Activated naive CD4-positive, alpha-beta T cell (primary cell): Measurements from ENCODE around the gene HOXB1.
"Not testable (repeated sequence)": the region's sequence is repeated elsewhere in the genome, so short reads cannot be mapped to it uniquely, and the experiment has no call there.

Experiments
- DNase-seq, 4 experiments: peaks; one replicate each; lab custom pipeline; 2025; lab: John Stamatoyannopoulos, UW

The HOXB1 gene

GRCh38 chr17:48543107-48543853 is 12.5 kb upstream of the HOXB1 start:
- DNase-seq = peak in 2 of 4 experiments; percentile 40 to 55

GRCh38 chr17:48542698-48543106 is 11.9 kb upstream of the HOXB1 start:
- no peak for DNase-seq

- peak in 1 of 4 experiments; percentile 22 for DNase-seq
Measured at GRCh38 chr17:48542114-48542656, 11.4 kb upstream of the HOXB1 start.

GRCh38 chr17:48541577-48542113 is 10.8 kb upstream of the HOXB1 start:
- peak in 3 of 4 experiments; percentile 29 to 57 (median 47) for DNase-seq

GRCh38 chr17:48541036-48541576 is 10.3 kb upstream of the HOXB1 start:
- no peak for DNase-seq

- DNase-seq = no peak
Measured at GRCh38 chr17:48540213-48540612, 9.4 kb upstream of the HOXB1 start.

- DNase-seq = no peak
Measured at GRCh38 chr17:48539177-48539576, 8.4 kb upstream of the HOXB1 start.

- DNase-seq = no peak
Measured at GRCh38 chr17:48537316-48537715, 6.5 kb upstream of the HOXB1 start.

- DNase-seq = not testable (repeated sequence)
Measured at GRCh38 chr17:48535793-48536559, 5.2 kb upstream of the HOXB1 start.

- no peak for DNase-seq
Measured at GRCh38 chr17:48532261-48532660, 1.4 kb upstream of the HOXB1 start.

GRCh38 chr17:48530208-48530886 is 464 bp downstream of the HOXB1 start:
- no peak for DNase-seq

- DNase-seq = no peak
Measured at GRCh38 chr17:48529683-48530009, 1.2 kb downstream of the HOXB1 start.

- no peak for DNase-seq
Measured at GRCh38 chr17:48528936-48529682, 1.7 kb downstream of the HOXB1 start.

GRCh38 chr17:48528153-48528935 is 2.5 kb downstream of the HOXB1 start:
- DNase-seq = no peak

- DNase-seq = no peak
Measured at GRCh38 chr17:48527547-48527932, 3.3 kb downstream of the HOXB1 start.

GRCh38 chr17:48526608-48527546 is 3.9 kb downstream of the HOXB1 start:
- DNase-seq = no peak

- DNase-seq = no peak
Measured at GRCh38 chr17:48523010-48523409, 7.8 kb downstream of the HOXB1 start.

GRCh38 chr17:48522031-48522653 is 8.7 kb downstream of the HOXB1 start:
- DNase-seq = no peak

- DNase-seq = no peak
Measured at GRCh38 chr17:48520631-48521079, 10.2 kb downstream of the HOXB1 start.
